A549 (cell line): ENCODE results near the gene HINT2. TPM values are rescaled to one million over a fixed set of nuclear protein-coding genes. Genes with fewer than 3 reads are reported as not detected.

Source experiments
- ATAC-seq, 2 experiments: fragments of 200-7000 bp in 1 of 2; fragments of >200 bp in 1 of 2; cut with Nextera tagmentation in 1 of 2; cut with Tn5 transposase in 1 of 2; 3 replicates each; pipeline versions ENCODE4 v1.8.0 to v1.9.1; 2018 to 2020; ENCODE audit warnings: mild to moderate bottlenecking in 1 of 2, moderate library complexity in 1 of 2
- CTCF ChIA-PET: fragments of 300-600 bp; sonication (Branson Sonifier 250); formaldehyde crosslinking; extraction: SDS; loops from one replicate; lab custom pipeline; 2021; ENCODE audit warnings: antibody characterized with exemption, inconsistent platforms; lab: Yijun Ruan, JAX
- POLR2A ChIA-PET: fragments of 350-600 bp; formaldehyde crosslinking; extraction: SDS; loops from one replicate; lab custom pipeline; 2021; ENCODE audit warnings: antibody characterized with exemption, inconsistent platforms; lab: Yijun Ruan, JAX
- DNase-seq, 2 experiments: peaks; one replicate each; pipeline versions ENCODE4 v3.0.0 to v3.0.0-alpha.2; 2011 to 2016; ENCODE audit warnings: low read depth in 1 of 2, low spot score in 1 of 2
- FAIRE-seq: peaks from 2 replicates; lab custom pipeline; 2011; peaks lifted over from hg19 to GRCh38; lab: Jason Lieb, UNC
- H3K27ac ChIP-seq, 2 experiments: fragments of >200 bp; sonication (Bioruptor Twin); formaldehyde crosslinking; 3 replicates each; pipeline ENCODE4 v1.5.1; 2016 to 2017
- H3K4me1 ChIP-seq: fragments of >200 bp; sonication (Bioruptor Twin); formaldehyde crosslinking; 3 replicates; pipeline ENCODE4 v1.6.1; 2016
- H3K4me2 ChIP-seq: fragments of >200 bp; sonication (Bioruptor Twin); formaldehyde crosslinking; 3 replicates; pipeline ENCODE4 v1.6.1; 2016
- H3K4me3 ChIP-seq: fragments of >200 bp; sonication (Bioruptor Twin); formaldehyde crosslinking; 3 replicates; pipeline ENCODE4 v1.5.1; 2016
- H3K9me3 ChIP-seq: fragments of >200 bp; sonication (Bioruptor Twin); formaldehyde crosslinking; 3 replicates; pipeline ENCODE4 v1.6.1; 2016
- ATOH8 ChIP-seq: fragments of 250-450 bp; sonication (Bioruptor Pico); IDR thresholded peaks from 2 replicates; pipeline ENCODE4 v1.5.0; 2020; ENCODE audit warnings: low read depth, mild to moderate bottlenecking, moderate library complexity
- CBX2 ChIP-seq: fragments of 200-600 bp; sonication (generic); IDR thresholded peaks from 2 replicates; pipeline ENCODE4 v1.6.1; 2016; ENCODE audit warnings: low read depth, mild to moderate bottlenecking, borderline replicate concordance
- CBX8 ChIP-seq: fragments of 200-600 bp; sonication (generic); IDR thresholded peaks from 2 replicates; pipeline ENCODE4 v1.6.1; 2016
- E2F6 ChIP-seq: IDR thresholded peaks from 2 replicates; pipeline ENCODE4 v1.6.1; 2012; ENCODE audit warnings: low read depth, borderline replicate concordance
- EHMT2 ChIP-seq: fragments of 200-600 bp; sonication (generic); IDR thresholded peaks from 2 replicates; pipeline ENCODE4 v1.6.1; 2016; ENCODE audit warnings: antibody characterized with exemption, low read depth, mild to moderate bottlenecking, moderate library complexity
- FOSB ChIP-seq: fragments of 250-450 bp; sonication (Bioruptor Pico); IDR thresholded peaks from 2 replicates; pipeline ENCODE4 v1.5.0; 2020; ENCODE audit warnings: mild to moderate bottlenecking, moderate library complexity
- HDAC2 ChIP-seq: fragments of 200-600 bp; sonication (generic); IDR thresholded peaks from 2 replicates; pipeline ENCODE4 v1.6.1; 2016
- HEYL ChIP-seq: fragments of 250-450 bp; sonication (Bioruptor Pico); IDR thresholded peaks from 2 replicates; pipeline ENCODE4 v1.8.0; 2021; ENCODE audit warnings: mild to moderate bottlenecking, moderate library complexity
- JUN ChIP-seq, 2 experiments: fragments of >200 bp; sonication (Bioruptor Twin); formaldehyde crosslinking; IDR thresholded peaks; 2 replicates in 1 of 2; 3 replicates in 1 of 2; pipeline ENCODE4 v1.6.1; 2016 to 2017
- KDM1A ChIP-seq: fragments of 200-600 bp; sonication (generic); IDR thresholded peaks from 2 replicates; pipeline ENCODE4 v1.6.1; 2016; ENCODE audit warnings: low read depth, mild to moderate bottlenecking
- MAFK ChIP-seq: fragments of 450-650 bp; IDR thresholded peaks from 2 replicates; pipeline ENCODE4 v1.6.1; 2014; ENCODE audit not compliant: partially characterized antibody
- MYC ChIP-seq: IDR thresholded peaks from 2 replicates; pipeline ENCODE4 v1.6.1; 2012; ENCODE audit warnings: mild to moderate bottlenecking, inconsistent platforms, low read length, improper control_type of control experiment, borderline replicate concordance
- NR3C1 ChIP-seq: fragments of >200 bp; sonication (Bioruptor Twin); formaldehyde crosslinking; IDR thresholded peaks from 3 replicates; pipeline ENCODE4 v1.6.1; 2017
- PBX3 ChIP-seq: IDR thresholded peaks from 2 replicates; pipeline ENCODE4 v1.6.1; 2012
- RARB ChIP-seq: fragments of 250-450 bp; sonication (Bioruptor Pico); IDR thresholded peaks from 2 replicates; pipeline ENCODE4 v1.8.0; 2021; ENCODE audit warnings: mild to moderate bottlenecking, moderate library complexity
- REST ChIP-seq: fragments of 200-600 bp; sonication (generic); IDR thresholded peaks from 2 replicates; pipeline ENCODE4 v1.6.1; 2016; ENCODE audit warnings: antibody characterized with exemption, mild to moderate bottlenecking, moderate library complexity
- ZC3H11A ChIP-seq: fragments of 450-650 bp; IDR thresholded peaks from 2 replicates; pipeline ENCODE4 v1.6.1; 2014; ENCODE audit warnings: antibody characterized with exemption, mild to moderate bottlenecking
- ZSCAN20 ChIP-seq: fragments of 250-450 bp; sonication (Bioruptor Pico); IDR thresholded peaks from 2 replicates; pipeline ENCODE4 v1.8.0; 2022; ENCODE audit warnings: mild to moderate bottlenecking, moderate library complexity
- WGBS: methylation state at CpG from one replicate; pipeline ENCODE4 v1.1.6; 2017; ENCODE audit errors: missing lambda C conversion rate; 5-methylcytosine and 5-hydroxymethylcytosine counted together
- polyA plus RNA-seq, 4 experiments: library from polyadenylated mRNA; depleted of rRNA in 3 of 4; stranded (reverse); fragments of >200 nt; fragmentation: RNase III in 1 of 4; extraction: RNeasy Plus Mini Kit Qiagen cat#74134 plus additional on column Dnase treatment in 1 of 4; gene quantifications; 2 replicates in 3 of 4; 3 replicates in 1 of 4; pipeline ENCODE4 v1.2.3, GENCODE V29; 2011 to 2017

Gene HINT2
- polyA plus RNA-seq, 2 of the 4 experiments (the other 2 are of a cell fraction): 46.9 to 69.2 TPM

- ATAC-seq: no peak
- CTCF ChIA-PET: interaction anchor here (1.0 to 9.2 kb wide), 7 partner anchors 15 to 113 kb away, joined by 3 to 59 read pairs (median 4); partner anchors contain the start of genes FAM221B, OR13J1 and TMEM8B
Observed at GRCh38 chr9:35842020-35842745, 27.3 kb upstream of the HINT2 start.

GRCh38 chr9:35841645-35841900 lies 26.7 kb upstream of the HINT2 start:
- no peak for TF ChIP-seq MAFK
- no peak for TF ChIP-seq NR3C1
- no peak for TF ChIP-seq FOSB
- no peak for TF ChIP-seq JUN (IDR thresholded peaks at IDR 0.05)
- TF ChIP-seq ZSCAN20: no peak
- no peak for TF ChIP-seq PBX3
- TF ChIP-seq CBX8: no peak
- 100% methylated on average over 5 of the region's 5 CpGs for WGBS
- POLR2A ChIA-PET: no interaction called here
- DNase-seq (no peak), ATAC-seq (no peak), FAIRE-seq (no peak)
- Histone ChIP-seq H3K4me2 (no peak overlapping the region), H3K4me3 (no peak overlapping the region), H3K27ac (no peak overlapping the region), H3K4me1 (peaks cover 13% of the 10 kb centered on the region), H3K9me3 (no peaks in the 10 kb centered on the region)
- CTCF ChIA-PET: interaction anchor here (1.1 to 9.2 kb wide), 6 partner anchors 15 to 114 kb away, joined by 3 to 59 read pairs (median 5); partner anchors contain the start of genes FAM221B, OR13J1 and TMEM8B

More at GRCh38 chr9:35842020-35842745, 27.3 kb upstream of the HINT2 start:
- POLR2A ChIA-PET: no interaction called here
- Histone ChIP-seq H3K27ac (no peak overlapping the region), H3K4me3 (no peak overlapping the region), H3K4me2 (no peak overlapping the region), H3K9me3 (no peaks in the 10 kb centered on the region), H3K4me1 (peaks cover 13% of the 10 kb centered on the region)
- WGBS: 90% methylated on average over 17 of the region's 17 CpGs
- no peak for FAIRE-seq
- DNase-seq: no peak
- no peak for TF ChIP-seq RARB (CRISPR knock-in tag)
- TF ChIP-seq CBX2: no peak
- no peak for TF ChIP-seq MYC
- no peak for TF ChIP-seq REST
- no peak for TF ChIP-seq HDAC2
- TF ChIP-seq HEYL (CRISPR knock-in tag): no peak
- no peak for TF ChIP-seq E2F6

GRCh38 chr9:35840881-35841644 lies 26.2 kb upstream of the HINT2 start:
- H3K4me2 ChIP-seq: no peak overlapping the region
- CTCF ChIA-PET: interaction anchor here (0.8 to 9.2 kb wide), 6 partner anchors 7 to 51 kb away, joined by 3 to 59 read pairs (median 5); partner anchors contain the start of genes FAM221B and TMEM8B
- H3K4me1 ChIP-seq: peaks cover 13% of the 10 kb centered on the region
- DNase-seq: no peak
- H3K4me3 ChIP-seq: no peak overlapping the region
- POLR2A ChIA-PET: no interaction called here
- H3K9me3 ChIP-seq: no peaks in the 10 kb centered on the region
- WGBS: 84% methylated on average over 15 of the region's 15 CpGs
- FAIRE-seq: no peak
- ATAC-seq: no peak
- H3K27ac ChIP-seq: no peak overlapping the region
- TF ChIP-seq E2F6 (no peak), HEYL (CRISPR knock-in tag) (no peak), CBX8 (no peak), ATOH8 (no peak), ZC3H11A (no peak), EHMT2 (no peak), CBX2 (no peak), KDM1A (no peak)
